Measurements from ENCODE around the gene CCDC93.

Gene CCDC93

DNA sequence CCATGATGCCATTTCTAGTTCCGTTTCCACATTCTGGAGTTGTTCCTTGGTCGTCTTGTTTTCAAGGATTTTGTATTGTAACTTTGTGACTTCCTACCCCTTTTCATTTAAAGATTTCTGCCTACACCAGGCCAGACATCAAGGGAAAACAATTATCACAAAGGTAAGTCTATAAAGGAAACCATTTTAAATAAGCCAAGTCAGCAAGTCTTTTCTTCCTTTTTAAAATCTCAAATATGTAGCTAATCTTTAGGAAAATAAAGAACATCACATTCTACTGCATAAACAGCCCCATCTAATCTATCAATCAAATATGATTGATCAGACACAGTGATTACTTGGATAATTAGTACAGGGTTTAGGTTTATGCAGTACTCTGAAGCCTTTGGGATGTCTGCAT is 38.6 kb upstream of the CCDC93 start:
- TF ChIP-seq, protein P1, sequence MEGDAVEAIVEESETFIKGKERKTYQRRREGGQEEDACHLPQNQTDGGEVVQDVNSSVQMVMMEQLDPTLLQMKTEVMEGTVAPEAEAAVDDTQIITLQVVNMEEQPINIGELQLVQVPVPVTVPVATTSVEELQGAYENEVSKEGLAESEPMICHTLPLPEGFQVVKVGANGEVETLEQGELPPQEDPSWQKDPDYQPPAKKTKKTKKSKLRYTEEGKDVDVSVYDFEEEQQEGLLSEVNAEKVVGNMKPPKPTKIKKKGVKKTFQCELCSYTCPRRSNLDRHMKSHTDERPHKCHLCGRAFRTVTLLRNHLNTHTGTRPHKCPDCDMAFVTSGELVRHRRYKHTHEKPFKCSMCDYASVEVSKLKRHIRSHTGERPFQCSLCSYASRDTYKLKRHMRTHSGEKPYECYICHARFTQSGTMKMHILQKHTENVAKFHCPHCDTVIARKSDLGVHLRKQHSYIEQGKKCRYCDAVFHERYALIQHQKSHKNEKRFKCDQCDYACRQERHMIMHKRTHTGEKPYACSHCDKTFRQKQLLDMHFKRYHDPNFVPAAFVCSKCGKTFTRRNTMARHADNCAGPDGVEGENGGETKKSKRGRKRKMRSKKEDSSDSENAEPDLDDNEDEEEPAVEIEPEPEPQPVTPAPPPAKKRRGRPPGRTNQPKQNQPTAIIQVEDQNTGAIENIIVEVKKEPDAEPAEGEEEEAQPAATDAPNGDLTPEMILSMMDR (IDR thresholded peaks at IDR 0.05; ENCODE audit: low read depth, low read length, missing control alignments): no peak
- no peak for DNase-seq (ENCODE audit: low read depth)
- no peak overlapping the region for H3K4me3 ChIP-seq (ENCODE audit: low read depth, low read length)
- in situ Hi-C loops (cut with HindIII; ENCODE audit: low sequenced_read_pairs): no loop called here

DNA sequence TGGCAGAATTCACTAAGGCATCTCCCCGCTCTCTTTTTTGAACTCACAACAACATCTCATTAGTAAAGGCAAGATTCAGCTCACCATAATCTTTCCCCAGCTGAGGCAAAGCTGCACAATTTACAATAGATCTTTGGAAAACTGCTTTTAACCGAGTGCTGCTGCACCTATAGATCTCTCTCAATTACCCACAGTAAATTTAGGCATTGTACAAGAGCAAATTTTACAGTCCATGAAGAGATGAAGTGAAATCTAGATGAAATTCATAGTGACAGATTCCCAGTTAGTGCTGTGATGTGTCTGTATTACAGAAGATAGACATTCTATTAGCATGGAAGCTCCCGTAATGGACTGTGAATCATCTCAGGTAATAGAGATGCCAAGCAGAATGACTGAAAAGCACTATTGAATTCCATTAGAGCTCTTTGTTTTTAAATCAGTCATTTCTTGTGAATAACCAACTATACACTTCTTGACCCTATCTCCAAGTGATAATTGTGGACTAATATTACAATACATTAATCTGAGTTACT is 38.0 kb upstream of the CCDC93 start:
- in situ Hi-C loops (cut with HindIII; ENCODE audit: low sequenced_read_pairs): no loop called here
- DNase-seq (ENCODE audit: low read depth): no peak
- TF ChIP-seq, protein P1 (IDR thresholded peaks at IDR 0.05; ENCODE audit: low read depth, low read length, missing control alignments): no peak

DNA sequence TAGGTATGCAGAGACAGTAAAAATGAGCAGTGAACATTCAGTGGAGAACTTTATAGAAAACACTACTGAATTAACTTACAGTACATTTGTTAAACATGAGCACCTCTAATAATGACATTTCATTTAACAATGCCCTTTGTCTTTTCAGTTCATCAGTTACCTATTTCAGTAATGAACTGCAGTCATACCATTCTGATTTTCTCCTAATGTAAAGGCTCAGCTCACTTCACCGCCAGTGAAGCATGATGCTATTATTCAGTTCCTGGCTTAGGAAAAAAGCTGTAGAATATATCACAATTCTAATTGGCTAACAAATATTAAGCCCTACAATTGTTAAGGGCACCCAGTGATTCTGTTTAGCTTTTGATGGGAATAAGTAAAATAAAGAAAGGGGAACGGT is 37.1 kb upstream of the CCDC93 start:
- no peak for DNase-seq (ENCODE audit: low read depth)
- in situ Hi-C loops (cut with HindIII; ENCODE audit: low sequenced_read_pairs): no loop called here
- no peak overlapping the region for H3K4me3 ChIP-seq (ENCODE audit: low read depth, low read length)
- TF ChIP-seq, protein P1 (IDR thresholded peaks at IDR 0.05; ENCODE audit: low read depth, low read length, missing control alignments): no peak

More for the DNA sequence above, 38.0 kb upstream of the CCDC93 start:
- no peak overlapping the region for H3K4me3 ChIP-seq (ENCODE audit: low read depth, low read length)

DNA sequence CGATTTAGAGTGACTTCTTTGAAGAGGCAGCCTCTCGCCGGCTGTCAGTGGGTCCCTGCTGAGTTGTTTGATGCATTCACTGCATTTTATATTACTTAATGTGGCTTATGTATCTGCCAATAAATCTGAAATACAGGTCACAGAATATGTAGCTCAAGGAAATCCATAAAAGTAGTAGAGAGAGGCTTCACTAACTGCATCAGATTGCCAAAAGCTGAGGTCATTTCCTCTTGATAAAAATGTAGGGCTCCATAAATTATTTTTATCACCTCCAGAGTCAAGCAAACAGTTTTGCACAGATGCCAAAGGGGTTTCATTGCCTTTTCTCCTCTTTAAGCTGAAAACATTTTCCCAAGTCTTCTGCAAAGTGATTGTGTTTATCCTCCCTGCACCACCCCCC is 36.5 kb upstream of the CCDC93 start:
- in situ Hi-C loops (cut with HindIII; ENCODE audit: low sequenced_read_pairs): no loop called here
- TF ChIP-seq, protein P1 (IDR thresholded peaks at IDR 0.05; ENCODE audit: low read depth, low read length, missing control alignments): no peak
- no peak overlapping the region for H3K4me3 ChIP-seq (ENCODE audit: low read depth, low read length)
- DNase-seq (ENCODE audit: low read depth): no peak

DNA sequence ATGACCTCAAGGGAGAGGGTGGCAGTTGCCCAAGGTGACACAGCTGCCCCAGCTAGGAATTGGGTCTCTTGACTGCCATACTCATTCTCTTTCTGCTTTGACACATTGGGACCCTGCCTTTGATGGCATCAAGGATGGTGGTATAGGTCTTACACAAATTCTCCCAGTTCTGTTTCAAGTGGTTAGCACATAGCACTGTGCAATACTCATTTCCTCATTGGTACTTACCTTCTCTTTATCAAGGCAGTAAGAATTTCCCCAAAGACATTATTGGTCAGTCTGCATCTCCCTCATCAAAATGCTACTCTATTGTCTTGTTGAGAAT is 35.9 kb upstream of the CCDC93 start:
- no peak for DNase-seq (ENCODE audit: low read depth)
- TF ChIP-seq, protein P1 (IDR thresholded peaks at IDR 0.05; ENCODE audit: low read depth, low read length, missing control alignments): no peak
- in situ Hi-C loops (cut with HindIII; ENCODE audit: low sequenced_read_pairs): no loop called here
- H3K4me3 ChIP-seq (ENCODE audit: low read depth, low read length): no peak overlapping the region

DNA sequence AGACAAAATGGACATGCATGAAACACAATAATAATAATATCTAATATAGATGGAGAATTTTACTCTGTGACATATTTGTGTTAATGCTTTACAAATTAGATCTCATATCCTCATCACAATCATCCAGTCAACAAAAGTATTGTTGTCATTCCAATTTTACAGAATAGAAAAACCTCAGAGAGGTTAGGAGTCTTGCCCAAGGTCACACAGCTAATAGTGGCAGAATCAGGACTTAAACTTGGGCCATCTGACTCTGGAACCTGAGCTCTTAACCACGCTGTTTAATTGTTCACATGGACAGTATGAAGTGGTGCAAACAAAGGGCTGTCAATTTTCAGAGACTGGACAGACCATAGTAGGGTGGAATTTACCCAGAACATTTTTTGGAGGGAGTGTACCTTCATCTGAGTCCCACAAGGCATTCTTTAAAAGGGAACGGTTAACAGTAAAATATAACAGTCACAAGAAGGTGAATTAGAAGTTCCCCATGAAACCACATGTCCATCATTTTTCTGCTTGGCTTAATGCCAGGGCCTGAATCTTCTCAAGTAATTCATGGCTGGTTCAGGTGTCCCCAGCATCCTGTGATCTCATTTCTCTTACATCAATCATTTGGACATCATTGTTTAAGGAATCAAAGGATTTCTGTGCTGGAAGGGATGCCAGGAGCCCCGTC is 35.4 kb upstream of the CCDC93 start:
- H3K4me3 ChIP-seq (ENCODE audit: low read depth, low read length): no peak overlapping the region
- in situ Hi-C loops (cut with HindIII; ENCODE audit: low sequenced_read_pairs): no loop called here
- TF ChIP-seq, protein P1 (IDR thresholded peaks at IDR 0.05; ENCODE audit: low read depth, low read length, missing control alignments): no peak
- DNase-seq (ENCODE audit: low read depth): no peak
